NT2/D1 (cell line): Measurements from ENCODE around the gene FARP1.

Experiments
- SUZ12 ChIP-seq: IDR thresholded peaks from 2 replicates; pipeline ENCODE4 v1.6.1; 2011; ENCODE audit not compliant: insufficient read length, insufficient read depth; ENCODE audit errors: extremely low read depth
- YY1 ChIP-seq: IDR thresholded peaks from 2 replicates; pipeline ENCODE4 v1.6.1; 2011; ENCODE audit not compliant: insufficient read length, insufficient read depth

DNA sequence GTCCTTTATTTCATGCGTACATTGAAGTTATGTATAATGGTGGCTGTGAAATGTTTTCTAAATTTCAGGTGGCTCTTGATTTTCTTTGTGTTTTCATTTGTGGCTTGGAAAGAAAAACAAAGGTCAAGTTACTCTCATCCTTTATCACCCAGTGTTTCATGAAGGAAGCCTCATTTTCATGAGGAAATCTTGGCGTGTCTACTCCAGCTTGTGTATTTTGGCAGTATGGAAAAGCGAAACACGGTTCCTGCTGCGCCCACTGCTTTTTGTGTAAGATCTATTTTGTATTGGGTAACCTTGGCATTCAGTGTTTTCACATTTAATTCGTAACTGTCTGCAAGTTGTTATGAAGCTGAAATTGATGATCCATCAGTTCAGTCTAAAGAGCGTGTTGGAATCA, 181.2 kb downstream of the FARP1 start:
- no peak for TF ChIP-seq YY1
- no peak for TF ChIP-seq SUZ12
